Body of pancreas (tissue), 4 donors: ENCODE data around the gene SEMA3E. TPM values are rescaled to one million over a fixed set of nuclear protein-coding genes. Genes with fewer than 3 reads are reported as not detected.

ENCODE experiments used
- ATAC-seq: fragments of 150-250 bp; one replicate; pipeline ENCODE4 v1.9.1; 2016
- DNase-seq, 4 donors: peaks; one replicate each; pipeline ENCODE4 v3.0.0-alpha.2; 2019
- H3K27ac ChIP-seq, 4 donors: fragments of 200-600 bp; sonication (generic); 1 replicate in 3 of 4; 2 replicates in 1 of 4; pipeline versions ENCODE4 v1.5.1 to v1.6.1; 2016 to 2019; ENCODE audit warnings: mild to moderate bottlenecking in 1 of 4, mixed read lengths in 1 of 4, moderate library complexity in 1 of 4
- H3K27me3 ChIP-seq, 2 donors: fragments of 200-600 bp; sonication (generic); one replicate each; pipeline ENCODE4 v1.6.0; 2016; ENCODE audit warnings: mild to moderate bottlenecking in 1 of 2
- H3K36me3 ChIP-seq, 2 donors: fragments of 200-600 bp; sonication (generic); replicated peaks in 1 of 2; 2 replicates each; pipeline ENCODE4 v1.5.1; 2016; ENCODE audit warnings: low read depth in 2 of 2; ENCODE audit not compliant: insufficient read depth in 1 of 2
- H3K4me1 ChIP-seq: fragments of 200-600 bp; sonication (generic); one replicate; pipeline ENCODE4 v1.6.0; 2016
- H3K4me3 ChIP-seq, 2 donors: fragments of 200-600 bp; sonication (generic); 1 replicate in 1 of 2; 2 replicates in 1 of 2; pipeline ENCODE4 v1.5.1; 2016 to 2019
- H3K9me3 ChIP-seq, 3 donors: fragments of 200-600 bp; sonication (generic); 1 replicate in 2 of 3; 2 replicates in 1 of 3; pipeline ENCODE4 v1.5.1; 2016
- CTCF ChIP-seq, 7 experiments: fragments of 450-650 bp in 4 of 7; fragments of 200-600 bp in 3 of 7; sonication (generic) in 3 of 7; IDR thresholded peaks; one replicate each; pipeline ENCODE4 v1.5.1; 2016 to 2019; ENCODE audit warnings: antibody characterized with exemption in 7 of 7
- POLR2A ChIP-seq, 3 donors: fragments of 450-650 bp; IDR thresholded peaks; one replicate each; pipeline ENCODE4 v1.6.1; 2016; ENCODE audit warnings: antibody characterized with exemption in 3 of 3, mild to moderate bottlenecking in 2 of 3
- WGBS, 2 donors: methylation state at CpG; one replicate each; pipeline ENCODE4 v1.1.5; 2017; 5-methylcytosine and 5-hydroxymethylcytosine counted together
- intact Hi-C: fragments of 100-400 bp; cut with DNase I; formaldehyde crosslinking; loops from one replicate; pipeline ENCODE4 v1.15.1; 2023
- total RNA-seq, 2 donors: library from RNA; depleted of rRNA; stranded (reverse); fragments of >200 nt; gene quantifications; one replicate each; pipeline ENCODE4 v1.1.0, GENCODE V29; 2016

The SEMA3E gene
- total RNA-seq, 2 donors from 2014 or later: under 0.01 to 20.5 TPM

GRCh38 chr7:83469076-83469475, 179.9 kb downstream of the SEMA3E start:
- Histone ChIP-seq H3K27me3 (no peaks in the 10 kb centered on the region), H3K9me3 (no peaks in the 10 kb centered on the region), H3K27ac (no peak overlapping the region), H3K4me1 (no peaks in the 10 kb centered on the region), H3K4me3 (no peak overlapping the region), H3K36me3 (no peaks in the 10 kb centered on the region)
- intact Hi-C loops: no loop called here
- DNase-seq (no peak), ATAC-seq (no peak)
- TF ChIP-seq CTCF (IDR thresholded peaks at IDR 0.05) (no peak), POLR2A (IDR thresholded peaks at IDR 0.05) (no peak)
- 46 to 53% methylated on average over 2 of the region's 2 CpGs for WGBS, 2 donors

GRCh38 chr7:83468251-83468739, 180.6 kb downstream of the SEMA3E start:
- Histone ChIP-seq H3K27ac (no peak overlapping the region), H3K9me3 (no peaks in the 10 kb centered on the region), H3K36me3 (no peaks in the 10 kb centered on the region), H3K4me3 (no peak overlapping the region), H3K27me3 (no peaks in the 10 kb centered on the region), H3K4me1 (no peaks in the 10 kb centered on the region)
- DNase-seq (peak; percentile 77 to 91 (median 82)), ATAC-seq (peak; percentile 95)
- intact Hi-C loops: no loop called here
- 15 to 18% methylated on average over 2 of the region's 2 CpGs for WGBS, 2 donors
- TF ChIP-seq POLR2A (IDR thresholded peaks at IDR 0.05) (no peak), CTCF (IDR thresholded peaks at IDR 0.05) (no peak)

- Histone ChIP-seq H3K36me3 (no peaks in the 10 kb centered on the region), H3K9me3 (no peaks in the 10 kb centered on the region), H3K27ac (no peak overlapping the region), H3K27me3 (no peaks in the 10 kb centered on the region), H3K4me1 (no peaks in the 10 kb centered on the region), H3K4me3 (no peak overlapping the region)
- no peak for ATAC-seq
- no peak for TF ChIP-seq POLR2A (IDR thresholded peaks at IDR 0.05)
- no peak for TF ChIP-seq CTCF (IDR thresholded peaks at IDR 0.05)
- WGBS, 2 donors: 88% methylated on average over 4 of the region's 4 CpGs
- DNase-seq: no peak
- intact Hi-C loops: no loop called here
These were observed 181.4 kb downstream of the SEMA3E start for GRCh38 chr7:83467493-83467892.

- Histone ChIP-seq H3K27me3 (no peaks in the 10 kb centered on the region), H3K36me3 (no peaks in the 10 kb centered on the region), H3K4me1 (no peaks in the 10 kb centered on the region), H3K9me3 (no peaks in the 10 kb centered on the region), H3K27ac (no peak overlapping the region), H3K4me3 (no peak overlapping the region)
- DNase-seq (no peak), ATAC-seq (no peak)
- TF ChIP-seq POLR2A (IDR thresholded peaks at IDR 0.05): no peak
- TF ChIP-seq CTCF (IDR thresholded peaks at IDR 0.05): no peak
- intact Hi-C loops: no loop called here
- WGBS, 2 donors: 84 to 91% methylated on average over 2 of the region's 2 CpGs
These were observed 182.0 kb downstream of the SEMA3E start for GRCh38 chr7:83466956-83467355.

GRCh38 chr7:83466187-83466923, 182.6 kb downstream of the SEMA3E start:
- WGBS, 2 donors: 58 to 64% methylated on average over 4 of the region's 4 CpGs
- no peak overlapping the region for H3K27ac ChIP-seq
- H3K36me3 ChIP-seq: no peaks in the 10 kb centered on the region
- no peak overlapping the region for H3K4me3 ChIP-seq
- ATAC-seq: no peak
- intact Hi-C loops: no loop called here
- no peak for DNase-seq
- TF ChIP-seq POLR2A (IDR thresholded peaks at IDR 0.05): no peak
- TF ChIP-seq CTCF (IDR thresholded peaks at IDR 0.05): no peak
- no peaks in the 10 kb centered on the region for H3K27me3 ChIP-seq
- H3K4me1 ChIP-seq: no peaks in the 10 kb centered on the region
- no peaks in the 10 kb centered on the region for H3K9me3 ChIP-seq
